ENCODE measurements around the gene NVL.
"Not testable (repeated sequence)": the region's sequence is repeated elsewhere in the genome, so short reads cannot be mapped to it uniquely, and the experiment has no call there.

GRCh38 chr1:224311503-224311902 is 18.5 kb downstream of the NVL start:
- TF ChIP-seq TAF7 (optimal IDR thresholded peaks at IDR 0.05; ENCODE audit: borderline replicate concordance, low read depth, low read length); SP2 (IDR thresholded peaks at IDR 0.05; ENCODE audit: low read length); POLR2AphosphoS5 (IDR thresholded peaks at IDR 0.05; ENCODE audit: low read depth, low read length); RBBP5 (IDR thresholded peaks at IDR 0.05; ENCODE audit: borderline replicate concordance, low read depth, low read length); CHD2 (IDR thresholded peaks at IDR 0.05; ENCODE audit: low read length); RFX5 (IDR thresholded peaks at IDR 0.05; ENCODE audit: borderline replicate concordance, low read depth, low read length): not testable (repeated sequence)

Data from H1 (cell line).